Measurements from ENCODE around the gene EDN1. TPM values are rescaled to one million over a fixed set of nuclear protein-coding genes. Genes with fewer than 3 reads are reported as not detected.

Gene EDN1
- total and polyA plus RNA-seq, 10 of the 15 experiments (the other 5 are each of a cell fraction or from before 2014, with no cell fraction given) = 2.0 to 6.6 (median 3.1) TPM

DNA sequence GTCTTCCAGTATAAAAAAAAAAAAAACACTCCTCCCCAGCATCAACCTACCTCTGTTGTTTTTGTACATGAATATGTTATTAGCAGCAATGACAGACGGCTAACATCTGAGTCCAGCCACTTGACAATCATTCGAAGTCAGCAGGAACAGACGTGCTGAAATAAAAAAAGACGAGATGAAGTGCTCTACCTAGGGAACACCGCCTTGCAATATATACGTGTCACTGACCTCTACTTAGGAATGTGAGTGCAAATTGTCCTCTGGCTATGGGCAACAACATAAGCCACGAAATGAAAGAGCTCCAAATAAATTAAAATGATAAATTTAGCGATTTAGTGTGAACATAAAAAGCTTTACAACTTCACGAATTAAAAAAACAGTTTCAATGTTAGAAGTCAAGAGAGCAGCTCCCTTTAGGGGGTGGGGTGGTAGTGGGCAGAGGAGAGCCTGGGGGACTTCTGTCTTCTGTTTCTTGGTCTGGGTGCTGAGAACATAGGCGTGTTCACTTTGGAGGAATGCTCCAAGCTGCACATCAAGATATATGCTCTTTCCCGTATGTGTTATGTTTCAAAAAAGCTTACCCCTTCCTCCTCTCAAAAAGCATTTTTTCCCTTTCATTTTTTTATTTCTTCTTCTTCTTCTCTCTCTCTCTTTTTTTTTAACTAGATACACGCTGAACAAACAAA lies 23.3 kb downstream of the EDN1 start:
- H3K9ac ChIP-seq (ENCODE audit: control insufficient read depth, insufficient read depth, low read length) = no peak overlapping the region
- CTCF ChIA-PET = interaction anchor here (0.8 to 8.5 kb wide), 7 partner anchors 11 to 289 kb away, joined by 3 to 64 read pairs (median 5); partner anchors contain the start of gene EDN1
- ATAC-seq (no peak), DNase-seq (ENCODE audit: low read depth, low spot score) (no peak), FAIRE-seq (no peak)
- H4K20me1 ChIP-seq (ENCODE audit: control insufficient read depth, insufficient read depth) = no peaks in the 10 kb centered on the region
- TF ChIP-seq ZNF274 (IDR thresholded peaks at IDR 0.05; ENCODE audit: insufficient read depth, insufficient read length) (no peak), NFYB (IDR thresholded peaks at IDR 0.05; ENCODE audit: insufficient read depth, low read depth, low read length) (no peak), HDGF (IDR thresholded peaks at IDR 0.05) (no peak), NFIC (IDR thresholded peaks at IDR 0.05; ENCODE audit: low read depth, low read length) (no peak), SKIL (IDR thresholded peaks at IDR 0.05; ENCODE audit: low read depth, poor library complexity, severe bottlenecking) (no peak), PAX5 (IDR thresholded peaks at IDR 0.05; ENCODE audit: borderline replicate concordance, low read depth, low read length) (no peak), NR2F1 (conservative IDR thresholded peaks at IDR 0.05) (no peak)
- no peak overlapping the region for H2AFZ ChIP-seq (ENCODE audit: control insufficient read depth, low read depth, low read length)
- WGBS (ENCODE audit: insufficient coverage, insufficient replicate concordance, low lambda C conversion rate, missing lambda C conversion rate) = 49% methylated on average over 12 of the region's 12 CpGs
- BruUV-seq (replicated peaks) = no TSS peak
- no peak overlapping the region for H3K4me3 ChIP-seq
- no peaks in the 10 kb centered on the region; the same call in 1 of the 3 replicates for H3K9me3 ChIP-seq (replicated peaks; ENCODE audit: control insufficient read depth, insufficient read depth, low read length)
- no peaks in the 10 kb centered on the region for H3K4me1 ChIP-seq (ENCODE audit: control insufficient read depth, insufficient read depth, low read length)
- H3K27me3 ChIP-seq (replicated peaks in 1 of 2; ENCODE audit: control insufficient read depth in 2 of 2, insufficient read depth in 2 of 2, low read length in 1 of 2) = no peaks in the 10 kb centered on the region
- SMC1A ChIA-PET (ENCODE audit: uncharacterized antibody, unreplicated experiment) = interaction anchor here (1.0 to 10.1 kb wide), 7 partner anchors 11 to 289 kb away, joined by 3 to 70 read pairs (median 5); no protein-coding TSS in a partner anchor
- no peaks in the 10 kb centered on the region for H3K79me2 ChIP-seq (ENCODE audit: control insufficient read depth, insufficient read depth, low read length)
- no peaks in the 10 kb centered on the region for H3K36me3 ChIP-seq (ENCODE audit: control insufficient read depth in 2 of 2, insufficient read depth in 2 of 2, low read length in 1 of 2)
- in situ Hi-C loops (cut with MboI) (no loop called here), intact Hi-C loops (cut with micrococcal nuclease; ENCODE audit: unreplicated experiment) (no loop called here)
- POLR2A ChIA-PET = interaction anchor here (1.8 kb wide), 1 partner anchor 21 kb away, joined by 7 read pairs; no protein-coding TSS in a partner anchor
- no peak overlapping the region for H3K27ac ChIP-seq (ENCODE audit: control insufficient read depth, insufficient read depth)
- RAD21 ChIA-PET (ENCODE audit: unreplicated experiment) = interaction anchor here (0.5 to 2.2 kb wide), 6 partner anchors 14 to 191 kb away, joined by 3 to 6 read pairs (median 4); no protein-coding TSS in a partner anchor
- H3K4me2 ChIP-seq (ENCODE audit: control insufficient read depth, insufficient read depth) = no peak overlapping the region
